Astrocyte (in vitro differentiated cells and primary cell): ENCODE data around the gene FMN2. TPM values are rescaled to one million over a fixed set of nuclear protein-coding genes. Genes with fewer than 3 reads are reported as not detected.
"Not testable (repeated sequence)": the region's sequence is repeated elsewhere in the genome, so short reads cannot be mapped to it uniquely, and the experiment has no call there.

Experiments
- DNase-seq: peaks from one replicate; pipeline ENCODE4 v3.0.0-alpha.2; 2010; ENCODE audit warnings: low read depth
- FAIRE-seq: peaks from 2 replicates; lab custom pipeline; 2011; peaks lifted over from hg19 to GRCh38; lab: Jason Lieb, UNC
- H2AFZ ChIP-seq: 2 replicates; pipeline ENCODE4 v1.6.0; 2012; ENCODE audit warnings: low read depth, low read length, inconsistent platforms
- H3K27ac ChIP-seq: 2 replicates; pipeline ENCODE4 v1.5.1; 2011; ENCODE audit warnings: low read depth, low read length, inconsistent platforms
- H3K27me3 ChIP-seq: 2 replicates; pipeline ENCODE4 v1.6.0; 2011; ENCODE audit warnings: low read length, inconsistent platforms; ENCODE audit not compliant: insufficient read depth
- H3K36me3 ChIP-seq: 2 replicates; pipeline ENCODE4 v1.5.1; 2011; ENCODE audit warnings: low read length, inconsistent platforms; ENCODE audit not compliant: insufficient read depth
- H3K4me1 ChIP-seq: 2 replicates; pipeline ENCODE4 v1.5.1; 2011; ENCODE audit warnings: low read length, inconsistent platforms; ENCODE audit not compliant: insufficient read depth
- H3K4me2 ChIP-seq: 2 replicates; pipeline ENCODE4 v1.6.0; 2012; ENCODE audit warnings: low read length, inconsistent platforms
- H3K4me3 ChIP-seq: 2 replicates; pipeline ENCODE4 v1.5.1; 2011; ENCODE audit warnings: low read depth, mild to moderate bottlenecking, low read length, inconsistent platforms; ENCODE audit not compliant: insufficient read depth
- H3K79me2 ChIP-seq: 2 replicates; pipeline ENCODE4 v1.6.0; 2012; ENCODE audit warnings: mild to moderate bottlenecking, low read length, inconsistent platforms; ENCODE audit not compliant: insufficient read depth
- H3K9ac ChIP-seq: 2 replicates; pipeline ENCODE4 v1.6.0; 2012; ENCODE audit warnings: mild to moderate bottlenecking, low read length, inconsistent platforms
- H3K9me3 ChIP-seq: 2 replicates; pipeline ENCODE4 v1.5.1; 2012; ENCODE audit warnings: low read depth, mild to moderate bottlenecking, low read length, inconsistent platforms; ENCODE audit not compliant: insufficient read depth
- H4K20me1 ChIP-seq: 2 replicates; pipeline ENCODE4 v1.6.0; 2012; ENCODE audit warnings: low read length, inconsistent platforms; ENCODE audit not compliant: insufficient read depth
- H3K27ac Mint-ChIP-seq: one replicate; pipeline ENCODE4 v1.8.0; 2021; ENCODE audit warnings: mild to moderate bottlenecking, mixed read lengths; ENCODE audit not compliant: unreplicated experiment
- H3K27me3 Mint-ChIP-seq: one replicate; pipeline ENCODE4 v1.8.0; 2021; ENCODE audit warnings: low read depth, mixed read lengths; ENCODE audit not compliant: unreplicated experiment
- H3K36me3 Mint-ChIP-seq: one replicate; pipeline ENCODE4 v1.8.0; 2021; ENCODE audit warnings: low read depth, mixed read lengths; ENCODE audit not compliant: unreplicated experiment
- H3K4me1 Mint-ChIP-seq: one replicate; pipeline ENCODE4 v1.8.0; 2021; ENCODE audit warnings: low read depth, mixed read lengths; ENCODE audit not compliant: unreplicated experiment
- H3K4me3 Mint-ChIP-seq: one replicate; pipeline ENCODE4 v1.8.0; 2021; ENCODE audit warnings: mild to moderate bottlenecking, moderate library complexity, mixed read lengths; ENCODE audit not compliant: unreplicated experiment
- H3K9me3 Mint-ChIP-seq: one replicate; pipeline ENCODE4 v1.8.0; 2021; ENCODE audit warnings: mild to moderate bottlenecking, mixed read lengths; ENCODE audit not compliant: unreplicated experiment
- CTCF ChIP-seq: IDR thresholded peaks from 2 replicates; pipeline ENCODE4 v1.5.1; 2011; ENCODE audit warnings: low read depth, mild to moderate bottlenecking, inconsistent platforms, low read length, moderate library complexity; ENCODE audit not compliant: insufficient read depth
- EZH2 ChIP-seq: IDR thresholded peaks from 2 replicates; pipeline ENCODE4 v1.6.1; 2012; ENCODE audit warnings: mild to moderate bottlenecking, low read length, inconsistent platforms; ENCODE audit not compliant: insufficient read depth
- total RNA-seq: library from RNA; stranded (reverse); gene quantifications from 2 replicates; pipeline ENCODE4 v1.2.1, GENCODE V29; 2021

FMN2 gene
- total RNA-seq, 1 donor from 2014 or later = 2.4 TPM

DNA sequence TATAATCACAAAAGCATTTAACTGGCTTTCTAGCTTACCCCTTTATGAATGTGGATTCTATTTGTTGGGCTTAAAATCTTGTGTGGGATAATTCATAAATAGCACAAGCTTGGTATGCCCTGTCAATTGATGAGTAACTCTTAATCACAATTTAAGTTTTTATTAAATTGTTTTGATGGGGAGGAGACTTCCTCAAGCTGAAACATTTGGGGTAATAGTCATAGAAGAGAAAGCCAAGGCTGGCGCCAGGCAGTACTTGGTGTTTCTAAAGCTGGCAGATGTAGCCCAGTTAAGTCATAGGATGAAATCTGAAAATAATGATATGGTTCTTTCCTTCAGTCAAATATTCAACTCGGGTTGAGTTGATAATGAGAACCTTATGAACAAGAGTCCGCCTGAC lies 167.2 kb downstream of the FMN2 start:
- Mint-ChIP-seq H3K27ac (no peak overlapping the region), H3K4me3 (no peak overlapping the region), H3K27me3 (no peaks in the 10 kb centered on the region), H3K36me3 (no peaks in the 10 kb centered on the region), H3K4me1 (no peaks in the 10 kb centered on the region), H3K9me3 (peaks cover 3% of the 10 kb centered on the region)
- FAIRE-seq (no peak), DNase-seq (peak; percentile 91)
- TF ChIP-seq EZH2 = no peak
- no peak for TF ChIP-seq CTCF
- Histone ChIP-seq H3K27me3 (no peaks in the 10 kb centered on the region), H3K9me3 (no peaks in the 10 kb centered on the region), H4K20me1 (no peaks in the 10 kb centered on the region), H3K9ac (peak overlapping the region; percentile 40), H3K4me2 (peak overlapping the region; percentile 47), H3K27ac (peak overlapping the region; percentile 67), H3K36me3 (no peaks in the 10 kb centered on the region), H3K4me1 (peaks cover 15% of the 10 kb centered on the region), H2AFZ (no peak overlapping the region), H3K79me2 (peaks cover 13% of the 10 kb centered on the region), H3K4me3 (no peak overlapping the region)

DNA sequence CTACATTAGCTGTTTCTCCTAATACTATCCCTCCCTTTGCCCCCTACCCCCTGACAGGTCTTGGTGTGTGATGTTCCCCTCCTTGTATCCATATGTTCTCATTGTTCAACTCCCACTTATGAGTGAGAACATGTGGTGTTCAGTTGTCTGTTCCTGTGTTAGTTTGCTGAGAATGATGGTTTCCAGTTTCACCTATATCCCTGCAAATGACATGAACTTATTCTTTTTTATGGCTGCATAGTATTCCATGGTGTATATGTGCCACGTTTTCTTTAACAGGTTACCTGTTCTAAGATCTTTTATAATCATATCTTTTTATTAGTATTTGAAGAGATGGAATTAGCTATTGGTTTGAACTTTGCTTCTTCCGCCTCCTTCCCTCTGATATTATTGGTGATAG lies 172.8 kb downstream of the FMN2 start:
- not testable (repeated sequence) for H3K79me2 ChIP-seq, H4K20me1 ChIP-seq, H3K9me3 ChIP-seq, H3K27ac ChIP-seq, H2AFZ ChIP-seq, DNase-seq, H3K4me3 ChIP-seq, H3K27me3 Mint-ChIP-seq, H3K4me3 Mint-ChIP-seq, H3K4me2 ChIP-seq, H3K27ac Mint-ChIP-seq, FAIRE-seq, H3K4me1 ChIP-seq, H3K27me3 ChIP-seq, H3K9ac ChIP-seq, H3K36me3 ChIP-seq, H3K4me1 Mint-ChIP-seq, H3K9me3 Mint-ChIP-seq, H3K36me3 Mint-ChIP-seq

DNA sequence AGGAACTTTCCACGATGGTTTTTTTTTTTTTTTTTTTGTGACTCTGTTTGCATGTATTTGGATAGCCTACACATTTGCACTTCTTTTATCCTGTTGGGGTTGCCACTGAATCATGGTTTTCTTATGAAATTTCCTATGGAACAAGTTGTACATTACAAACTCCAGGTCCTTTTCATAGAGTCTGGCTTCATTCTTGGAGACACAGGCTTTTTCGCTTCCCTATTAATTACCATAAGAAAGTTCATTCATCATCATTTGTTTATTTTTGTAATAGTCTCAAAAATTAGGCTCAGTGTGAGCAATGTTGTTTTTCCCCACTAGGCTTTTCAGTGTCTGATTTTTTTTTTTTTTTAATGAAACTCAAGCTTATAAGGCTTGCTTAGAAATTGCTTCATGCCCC lies 179.4 kb downstream of the FMN2 start:
- Histone ChIP-seq H3K36me3 (no peaks in the 10 kb centered on the region), H2AFZ (no peak overlapping the region), H3K4me1 (no peaks in the 10 kb centered on the region), H3K4me2 (no peak overlapping the region), H3K4me3 (no peak overlapping the region), H4K20me1 (no peaks in the 10 kb centered on the region), H3K79me2 (no peaks in the 10 kb centered on the region), H3K9me3 (no peaks in the 10 kb centered on the region), H3K27me3 (no peaks in the 10 kb centered on the region), H3K9ac (no peak overlapping the region), H3K27ac (no peak overlapping the region)
- DNase-seq (no peak), FAIRE-seq (no peak)
- Mint-ChIP-seq H3K27ac (no peak overlapping the region), H3K4me3 (no peak overlapping the region), H3K27me3 (no peaks in the 10 kb centered on the region), H3K4me1 (no peaks in the 10 kb centered on the region), H3K36me3 (no peaks in the 10 kb centered on the region), H3K9me3 (peaks cover 4% of the 10 kb centered on the region)
- TF ChIP-seq CTCF = no peak
- TF ChIP-seq EZH2 = no peak
